ENCODE measurements around the gene SLC22A23.
"Not testable (repeated sequence)": the region's sequence is repeated elsewhere in the genome, so short reads cannot be mapped to it uniquely, and the experiment has no call there.

Gene SLC22A23

DNA sequence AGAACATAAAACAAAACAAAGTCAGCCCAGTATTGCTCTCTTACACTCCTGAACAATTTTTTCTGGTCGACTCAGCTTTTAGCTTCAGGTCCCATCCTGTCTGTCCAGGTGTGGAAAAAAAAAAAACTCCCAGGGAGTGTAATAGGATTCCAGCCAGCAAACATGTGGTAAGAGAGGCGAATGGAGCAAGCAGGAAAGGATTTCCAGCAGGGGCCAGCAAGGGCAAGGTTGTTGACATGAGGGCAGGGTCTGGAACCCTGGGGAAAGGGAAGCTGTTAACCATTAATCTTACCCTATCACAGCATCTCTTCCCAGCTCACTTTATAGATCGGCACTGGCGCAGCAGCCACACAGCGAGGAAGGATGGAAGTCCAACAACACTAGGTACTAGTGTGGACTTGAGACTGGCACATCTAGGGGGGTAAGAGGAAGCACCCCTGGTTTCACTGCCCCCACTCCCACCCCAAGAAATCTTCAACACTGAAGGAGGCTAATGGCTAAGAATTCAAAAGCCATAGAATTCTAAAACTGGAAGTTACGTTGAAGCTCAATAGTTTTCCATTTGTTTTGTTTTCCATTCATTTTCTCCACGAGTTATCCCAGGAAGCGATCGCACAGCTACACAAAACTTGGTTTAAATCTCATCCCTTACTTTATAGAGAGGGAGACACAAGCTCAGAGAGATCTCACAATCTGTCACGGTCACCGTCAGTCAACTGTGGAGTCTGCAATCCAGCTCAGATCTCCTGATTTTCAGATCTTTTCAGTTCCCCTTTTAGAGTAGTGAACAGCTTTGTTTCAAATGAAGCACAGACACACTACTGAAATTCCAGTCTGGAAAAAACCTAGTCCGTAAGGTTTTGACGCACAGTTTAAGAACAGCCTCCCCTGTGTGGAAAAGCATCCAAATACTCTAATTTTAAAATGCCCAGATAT is 53.3 kb downstream of the SLC22A23 start:
- no peak for DNase-seq

DNA sequence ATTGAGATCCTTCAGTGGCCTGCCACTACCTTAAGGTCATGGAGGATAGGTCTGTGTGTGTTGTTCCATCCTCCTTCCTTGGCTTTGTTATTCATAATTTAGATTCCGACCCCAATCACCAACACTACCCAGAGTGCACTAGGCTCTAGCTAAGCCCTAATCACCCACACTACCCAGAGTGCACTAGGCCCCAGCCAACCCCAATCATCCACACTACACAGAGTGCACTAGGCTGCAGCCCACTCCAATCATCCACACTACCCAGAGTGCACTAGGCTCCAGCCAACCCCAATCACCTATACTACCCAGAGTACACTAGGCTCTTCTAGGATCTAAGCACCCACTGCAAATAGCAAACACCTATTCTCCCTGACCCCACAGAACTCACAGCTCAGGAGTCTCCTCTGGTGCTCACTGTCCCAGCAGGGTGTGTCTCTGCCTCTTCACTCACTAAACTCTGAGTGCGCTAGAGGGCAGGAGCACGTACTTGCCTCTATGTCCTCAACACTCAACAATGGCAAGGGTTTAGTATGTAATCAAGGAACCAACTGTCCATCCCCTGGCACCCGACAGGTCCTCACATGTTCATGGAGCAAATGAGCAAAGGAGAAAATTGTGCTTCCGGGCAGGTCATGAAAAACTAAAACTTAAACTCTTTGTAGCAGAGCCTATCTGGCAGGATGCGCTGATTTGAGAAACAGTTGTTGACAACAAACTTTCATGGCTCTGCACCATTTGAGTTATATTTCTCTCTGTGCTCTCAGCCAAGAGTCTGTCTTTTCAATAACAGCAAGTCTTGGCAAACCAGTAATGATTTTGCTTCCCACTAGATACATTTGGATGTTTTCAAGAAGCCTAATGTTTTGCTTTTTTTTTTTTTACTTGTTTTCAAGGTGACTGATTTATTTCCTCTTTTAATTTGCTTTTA is 54.3 kb downstream of the SLC22A23 start:
- no peak for DNase-seq

DNA sequence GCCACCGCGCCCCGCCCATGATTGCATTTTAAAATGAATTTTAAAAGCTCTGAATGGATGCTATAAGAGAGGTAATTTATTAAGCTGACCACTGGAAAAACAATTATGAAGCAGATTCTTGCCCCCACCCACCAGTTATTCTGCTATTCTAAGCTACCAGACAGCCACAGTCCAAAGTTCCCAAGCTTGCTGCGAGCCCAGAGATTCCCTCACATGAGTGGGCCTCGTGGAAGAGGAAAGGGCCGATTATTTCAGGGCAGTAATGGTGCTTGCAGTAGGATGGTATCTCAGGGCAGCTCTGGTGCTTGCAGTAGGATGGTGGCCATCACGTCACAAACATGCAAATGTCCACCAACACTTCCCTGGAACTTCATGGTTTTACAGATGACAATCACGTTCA is 56.7 kb downstream of the SLC22A23 start:
- DNase-seq, result no peak

DNA sequence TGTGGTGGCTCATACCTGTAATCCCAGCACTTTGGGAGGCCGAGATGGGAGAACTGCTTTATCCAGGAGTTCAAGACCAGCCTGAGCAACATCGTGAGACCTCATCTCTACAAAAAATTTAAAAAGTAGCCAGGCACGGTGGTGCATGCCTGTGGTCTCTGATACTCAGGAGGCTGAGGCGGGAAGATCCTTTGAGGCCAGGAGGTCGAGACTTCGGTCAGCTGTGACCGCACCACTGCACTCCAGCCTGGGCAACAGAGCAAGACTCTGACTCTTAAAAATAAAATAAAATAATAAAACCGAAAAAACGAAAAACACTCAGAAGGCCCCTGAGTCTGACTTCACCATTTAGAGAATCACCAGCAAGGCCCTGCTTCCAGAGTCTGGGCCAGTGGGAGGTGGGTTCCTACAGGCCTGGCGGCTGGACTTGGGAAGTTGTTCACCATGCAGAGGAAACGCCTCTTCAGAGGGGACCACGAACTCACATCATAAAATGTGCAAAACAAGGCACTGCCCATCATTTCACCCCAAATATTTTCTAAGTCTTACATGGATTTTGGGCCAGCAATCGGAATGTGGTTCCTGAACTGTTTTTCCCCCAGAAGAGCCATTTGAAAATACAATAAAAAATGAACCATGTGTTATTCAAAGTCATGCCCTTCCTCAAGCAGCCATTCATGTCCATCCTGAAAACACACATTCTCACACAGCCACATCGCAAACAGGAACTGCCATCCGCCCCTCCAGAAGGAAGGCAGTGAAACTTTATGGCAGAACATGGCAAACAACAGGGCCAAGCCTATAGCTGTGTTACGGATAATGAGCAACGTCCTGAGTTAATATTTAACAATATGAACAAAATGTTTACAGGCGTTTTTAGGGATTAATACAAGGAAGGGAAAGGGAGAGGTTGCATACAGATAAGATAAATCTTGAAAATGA is 57.8 kb downstream of the SLC22A23 start:
- DNase-seq, result no peak

DNA sequence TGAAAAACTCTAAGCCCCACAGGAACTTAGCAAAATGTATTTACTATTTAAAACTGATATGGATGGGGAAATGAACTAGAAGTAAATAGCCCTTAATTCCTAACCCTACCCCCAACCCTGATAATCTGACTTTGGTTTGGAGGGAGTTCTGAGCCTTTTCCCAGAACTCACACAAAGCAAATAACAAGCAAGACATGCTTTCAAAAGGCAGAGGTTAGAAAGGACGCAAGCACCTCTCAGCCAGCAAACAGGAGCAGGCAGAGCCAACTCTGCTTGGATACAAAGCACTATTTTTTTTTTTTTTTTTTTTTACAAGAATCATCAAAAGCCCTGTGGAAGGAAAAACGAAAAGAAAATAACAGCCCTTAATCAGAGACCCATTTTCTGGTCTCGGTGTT is 58.7 kb downstream of the SLC22A23 start:
- no peak for DNase-seq

DNA sequence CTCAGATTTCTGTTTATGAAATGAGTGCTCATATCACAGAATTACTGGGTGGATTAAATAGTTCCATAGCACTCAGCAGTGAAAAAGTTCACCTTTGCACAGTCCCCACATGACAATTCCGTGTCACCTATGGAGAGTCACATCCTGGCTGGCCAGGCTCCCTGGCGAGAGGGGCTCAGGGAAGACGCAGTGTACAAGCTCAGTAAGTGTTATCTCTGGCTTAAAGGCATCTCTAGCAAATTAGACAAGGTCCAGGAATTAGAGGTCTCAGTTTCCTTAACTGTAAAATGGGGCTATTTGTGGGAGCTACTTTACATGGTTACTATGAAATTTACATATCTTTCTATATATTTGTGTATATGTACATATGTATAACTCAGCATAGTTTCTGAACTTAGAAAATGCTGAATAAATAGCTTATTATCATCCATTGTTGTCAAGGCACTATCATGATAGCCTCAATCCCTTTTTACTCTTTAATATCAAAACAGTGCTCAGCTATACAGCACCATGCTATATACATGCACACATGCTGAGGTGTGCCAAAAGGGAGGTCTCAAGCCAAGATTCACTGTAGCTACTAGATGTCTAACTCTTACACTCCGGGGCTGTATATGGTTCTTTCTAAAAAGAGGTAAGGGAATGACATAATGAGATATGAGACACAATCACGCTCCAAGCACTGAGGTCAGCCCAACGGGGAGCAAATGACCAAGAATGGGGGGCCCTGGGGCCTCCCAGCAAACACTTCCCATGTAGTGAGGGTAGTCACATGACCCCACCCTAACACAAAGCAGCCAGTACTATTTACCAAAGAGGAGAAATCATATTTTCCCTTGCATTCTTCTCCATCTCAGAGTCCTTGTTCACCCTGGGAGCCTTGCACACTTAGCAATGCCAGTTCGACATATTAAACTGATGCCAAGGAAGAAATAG is 59.4 kb downstream of the SLC22A23 start:
- no peak for DNase-seq

DNA sequence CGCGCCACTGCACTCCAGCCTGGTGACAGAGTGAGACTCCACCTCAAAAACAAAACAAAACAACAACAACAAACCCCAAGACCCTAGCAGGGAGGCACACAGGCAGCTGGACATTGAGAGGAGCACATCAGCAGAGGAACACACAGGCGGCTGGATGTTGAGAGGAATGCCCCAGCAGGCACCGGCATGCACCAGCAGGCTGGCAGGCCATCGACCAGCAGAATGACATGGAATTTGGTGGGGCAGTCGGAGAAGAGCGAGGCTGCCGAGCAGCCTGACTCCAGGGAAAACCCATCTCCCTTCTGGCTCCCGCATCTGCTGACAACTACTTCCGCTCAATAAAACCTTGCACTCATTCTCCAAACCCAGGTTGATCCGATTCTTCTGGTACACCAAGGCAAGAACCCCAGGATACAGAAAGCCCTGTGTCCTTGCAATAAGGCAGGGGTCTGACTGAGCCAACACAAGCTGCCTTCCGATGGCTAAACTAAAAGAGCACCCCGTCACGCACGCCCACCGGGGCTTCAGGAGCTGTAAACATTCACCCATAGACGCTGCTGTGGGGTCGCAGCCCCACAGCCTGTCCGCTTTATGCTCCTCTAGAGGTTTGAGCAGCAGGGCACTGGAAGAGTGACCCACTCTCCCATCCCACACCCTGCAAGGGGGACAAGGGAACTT is 60.2 kb downstream of the SLC22A23 start:
- DNase-seq, result no peak

DNA sequence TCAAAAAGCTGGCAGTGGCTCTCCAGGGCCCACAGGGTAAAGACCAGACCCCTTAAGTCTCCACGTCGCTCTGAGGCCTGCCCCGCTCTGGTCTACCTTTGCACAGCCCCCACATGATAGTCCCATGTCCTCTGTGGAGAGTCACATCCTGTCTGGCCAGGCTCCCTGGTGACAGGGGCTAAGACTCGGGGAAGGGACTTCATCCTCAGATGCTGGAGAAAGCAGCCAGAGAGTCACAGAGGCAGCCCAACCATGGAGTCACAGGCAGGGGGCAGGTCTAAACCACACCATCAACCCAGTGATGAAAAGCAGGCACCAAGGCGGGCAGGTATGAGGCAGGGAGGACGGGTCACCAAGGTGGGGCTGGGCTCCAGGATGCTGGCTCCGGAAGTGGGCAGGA is 62.2 kb downstream of the SLC22A23 start:
- DNase-seq, result no peak

DNA sequence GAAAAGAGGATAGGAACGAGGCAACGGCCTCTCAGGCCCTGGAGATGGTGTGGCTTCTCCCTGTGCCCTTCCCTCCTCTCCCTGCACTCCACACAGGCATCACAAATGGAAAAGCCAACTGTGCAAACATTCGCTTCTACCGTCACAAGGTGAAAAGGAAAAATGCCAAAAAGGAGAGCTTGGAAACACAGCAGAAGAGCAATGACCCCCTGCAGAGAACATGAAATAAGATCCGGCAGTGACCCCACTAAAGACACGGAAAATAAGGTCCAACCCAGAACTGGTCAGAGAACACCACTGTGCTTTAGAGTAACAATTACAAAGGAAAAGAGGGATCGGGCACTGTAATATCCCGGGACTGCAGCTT is 63.0 kb downstream of the SLC22A23 start:
- DNase-seq, result no peak

DNA sequence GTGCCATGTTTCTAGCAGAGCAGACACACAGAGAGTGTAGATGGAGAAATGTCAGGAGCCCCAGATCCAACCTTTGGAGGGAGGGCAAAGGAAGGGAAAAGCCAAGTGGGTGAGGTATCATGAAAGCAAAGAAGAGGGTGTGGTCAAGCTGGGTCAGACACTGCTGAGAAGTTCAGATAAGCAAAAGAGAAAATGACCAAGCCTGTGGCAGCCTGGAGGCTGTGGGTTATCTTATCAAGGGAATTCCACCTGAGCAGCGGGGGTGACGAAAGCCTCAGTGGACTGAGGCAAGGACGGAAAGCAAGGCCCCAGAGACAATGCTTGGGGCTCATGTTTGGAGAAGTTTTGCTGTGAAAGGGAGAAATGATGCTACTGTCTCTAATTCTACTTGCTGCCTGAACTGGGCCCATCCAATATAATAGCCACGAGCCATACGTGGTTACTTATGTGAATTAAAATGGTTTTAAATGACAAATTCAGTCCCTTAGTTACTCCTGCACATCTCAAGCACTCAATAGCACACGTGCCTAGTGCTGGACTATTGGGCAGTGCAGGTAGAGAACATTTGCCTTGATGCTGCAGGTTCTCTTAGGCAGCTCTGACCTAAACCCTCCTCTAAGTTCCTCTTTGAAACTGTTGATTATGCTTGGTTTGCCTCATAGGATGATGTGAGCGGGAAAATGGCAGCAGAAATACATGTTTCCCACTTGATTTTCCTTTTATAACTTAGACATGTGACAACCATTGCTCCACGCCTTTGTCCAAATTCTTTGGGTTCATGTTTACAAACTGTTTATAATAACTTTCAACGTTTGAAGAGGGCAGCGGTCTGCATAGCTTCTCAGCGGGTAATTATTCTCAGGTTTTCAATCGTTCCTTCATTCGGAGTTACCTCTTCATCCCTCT is 63.7 kb downstream of the SLC22A23 start:
- no peak for DNase-seq

DNA sequence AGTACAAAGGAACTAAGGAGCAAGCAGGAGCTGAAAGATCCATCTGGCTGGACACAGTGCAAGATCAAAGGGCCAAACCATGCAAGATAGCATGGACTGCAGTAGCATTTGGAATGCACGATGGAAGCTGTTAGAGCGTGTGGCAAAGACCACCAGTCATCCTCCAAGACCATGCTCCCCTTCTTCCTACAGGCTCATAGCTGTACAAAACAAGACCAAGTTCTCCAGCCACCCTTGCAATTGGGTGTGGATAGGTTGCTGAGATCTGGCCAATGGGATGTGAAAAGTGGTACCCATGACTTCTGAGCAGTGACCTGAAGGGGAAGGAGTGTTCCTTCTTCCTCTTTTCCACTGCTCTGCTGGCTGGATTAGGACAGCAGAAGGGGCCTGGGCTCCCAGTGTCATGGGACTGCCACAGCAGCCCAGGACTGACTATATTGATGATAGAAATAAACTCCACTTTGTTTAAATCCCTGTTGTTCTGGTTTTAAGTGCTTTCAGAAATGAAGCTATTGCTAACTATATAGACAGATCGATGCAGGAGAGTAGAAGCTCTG is 64.9 kb downstream of the SLC22A23 start:
- no peak for DNase-seq

DNA sequence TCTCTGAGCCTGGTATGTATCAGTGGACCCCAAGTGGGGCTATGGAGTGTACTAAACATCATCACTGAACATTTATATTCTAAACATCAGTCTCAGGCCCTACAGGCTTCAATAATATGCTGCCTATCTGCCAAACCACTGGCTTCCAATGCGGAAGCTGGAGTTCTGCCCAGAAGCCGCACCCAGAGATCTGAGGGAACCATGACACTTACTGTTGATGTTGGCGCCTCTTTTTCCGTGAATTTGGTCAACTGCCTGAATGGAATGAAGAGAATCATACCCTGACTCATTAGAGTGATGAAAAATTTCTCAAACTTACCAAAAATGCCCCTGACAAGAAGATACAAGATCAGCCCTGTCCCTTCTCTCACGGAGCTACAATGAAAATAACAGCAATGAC is 66.2 kb downstream of the SLC22A23 start:
- no peak for DNase-seq

DNA sequence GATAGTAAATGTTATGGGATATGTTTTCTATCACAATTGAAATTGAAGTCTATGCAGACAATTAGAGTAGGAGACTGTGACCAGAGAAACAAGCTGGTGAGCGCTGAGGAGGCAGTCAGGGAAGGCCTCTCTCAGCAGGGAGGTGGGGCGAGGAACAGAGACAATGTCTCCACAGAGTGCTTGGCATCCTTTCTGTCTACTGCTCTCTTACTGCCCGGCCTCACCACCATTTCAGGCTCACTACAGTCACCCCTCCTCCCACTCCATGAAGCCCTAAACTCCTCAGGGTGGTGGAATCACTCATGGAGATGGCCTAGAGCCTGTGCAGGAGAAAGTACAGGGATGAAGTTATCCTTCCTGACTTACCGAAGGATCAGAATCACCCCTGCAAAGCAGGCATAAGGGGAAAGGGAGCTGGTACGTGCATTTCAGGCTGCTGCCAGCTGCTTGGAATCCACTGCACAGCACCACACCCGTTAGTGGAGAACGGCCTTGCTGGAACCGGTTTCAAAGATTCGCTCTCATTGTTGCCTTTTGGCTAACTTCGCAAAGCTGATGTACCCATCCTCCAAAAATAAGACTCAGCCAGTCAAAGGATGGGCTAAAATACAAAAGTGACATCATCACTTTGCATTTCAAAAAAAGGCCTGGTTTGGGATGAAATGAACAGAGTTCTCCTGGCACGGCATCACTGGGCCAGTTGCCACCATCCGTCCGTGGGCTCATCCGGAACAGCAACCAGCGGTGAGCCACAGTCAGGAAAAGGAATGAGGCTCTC is 67.3 kb downstream of the SLC22A23 start:
- DNase-seq, result peak; percentile 56

DNA sequence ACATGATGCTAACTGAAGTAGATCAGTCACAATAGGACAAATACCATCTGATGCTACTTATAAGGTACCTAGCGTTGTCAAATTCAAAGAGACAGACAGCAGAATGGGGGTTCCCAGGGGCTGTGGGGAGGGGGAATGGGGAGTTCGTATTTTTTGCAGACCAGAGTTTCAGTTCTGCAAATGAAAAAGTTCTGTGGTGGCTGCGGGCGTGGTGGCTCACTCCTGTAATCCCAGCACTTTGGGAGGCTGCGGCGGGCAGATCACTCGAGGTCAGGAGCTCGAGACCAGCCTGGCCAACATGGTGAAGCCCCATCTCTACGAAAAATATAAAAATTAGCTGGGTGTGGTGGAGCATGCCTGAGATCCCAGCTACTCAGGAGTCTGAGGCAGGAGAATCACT is 68.1 kb downstream of the SLC22A23 start:
- no peak for DNase-seq

DNA sequence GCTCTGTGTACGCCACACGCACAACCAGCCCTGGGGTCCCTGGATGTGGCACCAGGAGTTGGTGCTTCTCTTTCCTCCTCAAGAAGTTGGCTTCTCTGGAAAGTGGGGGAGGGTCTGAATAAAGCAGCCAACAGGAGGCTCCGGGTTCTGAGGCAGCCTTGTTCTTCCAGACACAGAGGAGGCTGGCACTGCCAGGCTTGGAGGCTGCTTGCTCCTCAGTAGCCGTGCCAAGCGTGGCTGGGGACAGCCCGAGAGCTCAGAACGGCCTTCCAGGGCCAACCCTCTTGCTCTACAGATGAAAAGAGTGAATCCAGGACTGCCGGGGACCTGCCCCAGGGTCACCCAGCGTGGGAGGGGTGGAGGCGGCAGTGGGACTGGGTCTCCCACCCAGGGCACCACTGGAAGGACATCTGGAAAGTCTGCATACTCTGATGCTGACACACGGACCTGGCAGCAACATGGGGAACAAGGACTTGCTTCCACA is 70.4 kb downstream of the SLC22A23 start:
- no peak for DNase-seq

DNA sequence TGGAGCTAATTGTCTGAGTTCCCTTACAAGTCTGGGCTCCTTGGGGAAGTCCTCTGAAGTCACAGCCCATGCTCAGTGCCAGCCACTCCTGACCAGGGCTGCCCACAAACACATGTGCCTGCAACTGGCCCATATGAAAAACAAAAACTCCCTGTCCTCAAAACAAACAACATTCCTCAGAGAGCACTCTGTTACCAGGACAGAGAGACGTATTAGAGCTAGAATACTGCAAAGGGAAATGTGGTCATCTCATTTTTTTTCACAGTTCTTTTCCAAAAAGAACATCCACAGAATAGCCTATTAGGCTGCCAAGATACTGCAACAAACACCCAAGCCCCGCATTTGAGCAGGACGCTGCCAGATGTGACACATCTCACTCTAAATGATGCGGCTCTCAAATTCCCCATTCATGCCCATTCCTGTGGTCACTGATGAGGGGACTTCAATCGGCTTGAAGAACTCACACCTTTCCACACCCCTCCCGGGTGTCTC is 71.1 kb downstream of the SLC22A23 start:
- DNase-seq, result no peak

DNA sequence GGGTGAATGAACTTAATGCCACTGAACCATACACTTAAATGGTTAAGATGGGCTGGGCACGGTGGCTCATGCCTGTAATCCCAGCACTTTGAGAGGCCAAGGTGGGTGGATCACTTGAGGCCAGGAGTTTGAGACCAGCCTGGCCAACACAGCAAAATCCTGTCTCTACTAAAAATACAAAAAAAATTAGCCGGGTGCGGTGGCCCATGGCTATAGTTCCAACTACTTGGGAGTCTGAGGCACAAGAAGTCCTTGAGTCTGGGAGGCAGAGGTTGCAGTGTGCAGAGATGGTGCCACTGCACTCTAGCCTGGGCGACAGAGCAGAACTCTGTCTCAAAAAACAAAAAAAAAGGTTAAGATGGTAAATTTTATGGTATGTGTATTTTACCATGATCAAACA is 71.7 kb downstream of the SLC22A23 start:
- not testable (repeated sequence) for DNase-seq
